IMR-90 (cell line): ENCODE data around the gene EDEM3. TPM values are rescaled to one million over a fixed set of nuclear protein-coding genes. Genes with fewer than 3 reads are reported as not detected.

ENCODE experiments used
- ATAC-seq: fragments of 200-7000 bp; cut with Tn5 transposase; 2 replicates; pipeline ENCODE4 v1.9.1; 2020; ENCODE audit warnings: low read depth, mild to moderate bottlenecking, moderate library complexity
- BruUV-seq: library from RNA; stranded (reverse); fragments of 400-500 nt; replicated peaks from 2 replicates; lab custom pipeline; 2021; lab: Mats Ljungman, UMichigan
- CTCF ChIA-PET: fragments of 300-600 bp; formaldehyde crosslinking; extraction: SDS; loops from one replicate; lab custom pipeline; 2021; ENCODE audit warnings: antibody characterized with exemption; lab: Yijun Ruan, JAX
- POLR2A ChIA-PET: fragments of 300-600 bp; sonication (Branson Sonifier 250); formaldehyde crosslinking; loops from one replicate; lab custom pipeline; 2022; ENCODE audit warnings: antibody characterized with exemption; ENCODE audit not compliant: unreplicated experiment; lab: Charles Lee
- DNase-seq: peaks from one replicate; pipeline ENCODE4 v3.0.0; 2013
- H2AFZ ChIP-seq: replicated peaks from 2 replicates; pipeline ENCODE3; 2013; ENCODE audit warnings: low read length, mild to moderate bottlenecking; ENCODE audit not compliant: poor library complexity
- H2AK5ac ChIP-seq: 2 replicates; pipeline ENCODE4 v1.6.1; 2013; ENCODE audit warnings: low read depth, low read length, inconsistent platforms
- H2AK9ac ChIP-seq: replicated peaks from 2 replicates; pipeline ENCODE3; 2013; ENCODE audit warnings: mild to moderate bottlenecking, low read depth, low read length, moderate library complexity; ENCODE audit not compliant: poor library complexity
- H2BK120ac ChIP-seq: 2 replicates; pipeline ENCODE4 v1.6.1; 2013; ENCODE audit warnings: low read depth, low read length, inconsistent platforms
- H2BK15ac ChIP-seq: 3 replicates; pipeline ENCODE4 v1.6.1; 2013; ENCODE audit warnings: low read depth, low read length, inconsistent platforms
- H2BK20ac ChIP-seq: 2 replicates; pipeline ENCODE4 v1.6.1; 2013; ENCODE audit warnings: low read depth, mild to moderate bottlenecking, inconsistent platforms, low read length, moderate library complexity
- H2BK5ac ChIP-seq: 2 replicates; pipeline ENCODE4 v1.6.1; 2013; ENCODE audit warnings: mild to moderate bottlenecking, low read depth, low read length, inconsistent platforms; ENCODE audit not compliant: poor library complexity, severe bottlenecking
- H3K14ac ChIP-seq: replicated peaks from 2 replicates; pipeline ENCODE4 v1.6.1; 2013; ENCODE audit warnings: low read depth, low read length, inconsistent platforms
- H3K18ac ChIP-seq: 2 replicates; pipeline ENCODE4 v1.6.1; 2013; ENCODE audit warnings: low read depth, low read length, control low read depth
- H3K23ac ChIP-seq: 2 replicates; pipeline ENCODE4 v1.6.1; 2013; ENCODE audit warnings: low read depth, low read length, inconsistent platforms
- H3K27ac ChIP-seq: 2 replicates; pipeline ENCODE4 v1.5.1; 2013; ENCODE audit warnings: mild to moderate bottlenecking, control low read depth, low read length; ENCODE audit not compliant: insufficient read depth
- H3K27me3 ChIP-seq: 2 replicates; pipeline ENCODE4 v1.6.1; 2013; ENCODE audit warnings: low read length; ENCODE audit not compliant: control insufficient read depth, insufficient read depth
- H3K36me3 ChIP-seq: 2 replicates; pipeline ENCODE4 v1.6.1; 2013; ENCODE audit warnings: low read length, mixed read lengths; ENCODE audit not compliant: control insufficient read depth, insufficient read depth
- H3K4ac ChIP-seq: 2 replicates; pipeline ENCODE4 v1.6.1; 2013; ENCODE audit warnings: low read depth, low read length, inconsistent platforms
- H3K4me1 ChIP-seq: 2 replicates; pipeline ENCODE4 v1.6.1; 2013; ENCODE audit warnings: low read length, mixed read lengths; ENCODE audit not compliant: control insufficient read depth, insufficient read depth
- H3K4me2 ChIP-seq: 2 replicates; pipeline ENCODE4 v1.6.1; 2013; ENCODE audit warnings: low read depth, mild to moderate bottlenecking, control low read depth, low read length, moderate library complexity
- H3K4me3 ChIP-seq: 2 replicates; pipeline ENCODE4 v1.5.1; 2013; ENCODE audit warnings: low read depth, mild to moderate bottlenecking, control low read depth, low read length, moderate library complexity; ENCODE audit not compliant: insufficient read depth
- H3K56ac ChIP-seq: 2 replicates; pipeline ENCODE4 v1.6.1; 2013; ENCODE audit warnings: low read length, inconsistent platforms; ENCODE audit not compliant: insufficient read depth; ENCODE audit errors: extremely low read depth
- H3K79me1 ChIP-seq, 2 experiments: 2 replicates each; pipeline ENCODE4 v1.6.1; 2013; ENCODE audit warnings: low read length in 2 of 2, inconsistent platforms in 1 of 2, low read depth in 1 of 2
- H3K9ac ChIP-seq: 2 replicates; pipeline ENCODE4 v1.6.1; 2013; ENCODE audit warnings: low read depth, low read length, control low read depth
- H3K9me1 ChIP-seq: 2 replicates; pipeline ENCODE4 v1.6.1; 2013; ENCODE audit warnings: low read length, inconsistent platforms; ENCODE audit not compliant: insufficient read depth
- H3K9me3 ChIP-seq: 2 replicates; pipeline ENCODE4 v1.6.1; 2013; ENCODE audit warnings: low read length; ENCODE audit not compliant: control insufficient read depth, insufficient read depth
- H4K20me1 ChIP-seq: 2 replicates; pipeline ENCODE4 v1.6.1; 2013; ENCODE audit warnings: low read length, inconsistent platforms; ENCODE audit not compliant: insufficient read depth
- H4K5ac ChIP-seq: 2 replicates; pipeline ENCODE4 v1.6.1; 2013; ENCODE audit warnings: mild to moderate bottlenecking, low read depth, low read length, control low read depth
- H4K8ac ChIP-seq, 2 experiments: 2 replicates each; pipeline ENCODE4 v1.6.1; 2013; ENCODE audit warnings: low read depth in 2 of 2, low read length in 2 of 2, control low read depth in 1 of 2, inconsistent platforms in 1 of 2
- H4K91ac ChIP-seq: 2 replicates; pipeline ENCODE4 v1.6.1; 2013; ENCODE audit warnings: low read depth, low read length, inconsistent platforms; ENCODE audit not compliant: insufficient read depth
- CEBPB ChIP-seq: IDR thresholded peaks from 2 replicates; pipeline ENCODE4 v1.6.1; 2012; ENCODE audit warnings: low read depth, low read length, improper control_type of control experiment
- CHD1 ChIP-seq: IDR thresholded peaks from 2 replicates; pipeline ENCODE4 v1.6.1; 2012; ENCODE audit warnings: low read depth, low read length, improper control_type of control experiment
- FOS ChIP-seq: fragments of 150-350 bp; IDR thresholded peaks from 2 replicates; pipeline ENCODE4 v1.6.1; 2016; ENCODE audit warnings: low read depth, low read length
- MXI1 ChIP-seq: IDR thresholded peaks from 2 replicates; pipeline ENCODE4 v1.6.1; 2012; ENCODE audit warnings: low read depth, mild to moderate bottlenecking, low read length, moderate library complexity, borderline replicate concordance
- POLR2A ChIP-seq: IDR thresholded peaks from 2 replicates; pipeline ENCODE4 v1.6.1; 2012; ENCODE audit warnings: mild to moderate bottlenecking, low read depth, low read length
- RAD21 ChIP-seq: IDR thresholded peaks from 2 replicates; pipeline ENCODE4 v1.6.1; 2012; ENCODE audit warnings: low read length, improper control_type of control experiment
- RFX5 ChIP-seq: IDR thresholded peaks from 2 replicates; pipeline ENCODE4 v1.8.0; 2012; ENCODE audit warnings: low read depth, mild to moderate bottlenecking, low read length, moderate library complexity
- SMC3 ChIP-seq: fragments of 150-350 bp; IDR thresholded peaks from 2 replicates; pipeline ENCODE4 v1.6.1; 2016; ENCODE audit warnings: low read depth, mild to moderate bottlenecking, antibody characterized with exemption, low read length, moderate library complexity
- USF2 ChIP-seq: fragments of 150-350 bp; IDR thresholded peaks from 2 replicates; pipeline ENCODE4 v1.6.1; 2017; ENCODE audit warnings: mild to moderate bottlenecking, antibody characterized with exemption, low read length, low read depth
- WGBS, 2 experiments: methylation state at CpG; one replicate each; pipeline versions ENCODE4 v1.1.5 to v1.1.7; 2013; ENCODE audit warnings: missing lambda C conversion rate in 2 of 2; ENCODE audit not compliant: insufficient read length in 1 of 2; ENCODE audit errors: extremely low coverage in 2 of 2; 5-methylcytosine and 5-hydroxymethylcytosine counted together
- dilution Hi-C: fragments of 300-500 bp; cut with HindIII; formaldehyde crosslinking; loops from one replicate; pipeline ENCODE4 v1.14.3; 2018; ENCODE audit warnings: low sequenced_read_pairs; ENCODE audit not compliant: unreplicated experiment
- in situ Hi-C: fragments of 300-500 bp; cut with MboI; formaldehyde crosslinking; loops from 3 replicates; pipeline ENCODE4 v1.14.3; 2019; ENCODE audit warnings: low sequenced_read_pairs, inconsistent platforms, mixed read lengths
- intact Hi-C: fragments of 100-400 bp; cut with micrococcal nuclease; formaldehyde crosslinking; loops from 2 replicates; pipeline ENCODE4 v1.10.0; 2022
- polyA plus RNA-seq, 3 experiments: library from polyadenylated mRNA; depleted of rRNA; stranded (reverse); fragments of >200 nt; gene quantifications; 2 replicates each; pipeline ENCODE4 v1.2.3, GENCODE V29; 2012; ENCODE audit warnings: low replicate concordance in 1 of 3
- total RNA-seq: library from RNA; depleted of rRNA; stranded (reverse); fragments of >200 nt; gene quantifications from 2 replicates; pipeline ENCODE4 v1.2.3, GENCODE V29; 2012
- TF ChIP-seq, protein P1 (sequence below): conservative IDR thresholded peaks from 2 replicates; pipeline ENCODE4 v1.5.1; 2012; ENCODE audit warnings: mild to moderate bottlenecking, low read depth, low read length, improper control_type of control experiment

The EDEM3 gene
- total and polyA plus RNA-seq, 2 of the 4 experiments (the other 2 are of a cell fraction), result 17.5 to 29.9 TPM

- Histone ChIP-seq H3K9me1 (peaks cover 14% of the 10 kb centered on the region), H4K20me1 (no peaks in the 10 kb centered on the region; the same call in 1 of the 2 replicates), H3K14ac (0 out of 2 replicates have a peak overlapping the region, but pooled peaks have one; percentile 19), H3K18ac (no peak overlapping the region), H2BK20ac (no peak overlapping the region), H2BK5ac (no peak overlapping the region), H3K27me3 (no peaks in the 10 kb centered on the region), H3K4me1 (peaks cover 7% of the 10 kb centered on the region), H4K91ac (no peak overlapping the region), H3K79me1 (no peaks in the 10 kb centered on the region), H3K56ac (no peak overlapping the region), H2AK5ac (no peak overlapping the region), H3K9me3 (no peaks in the 10 kb centered on the region), H3K23ac (no peak overlapping the region), H3K36me3 (peaks cover 1% of the 10 kb centered on the region; the same call in 1 of the 2 replicates), H2AFZ (no peak overlapping the region), H3K27ac (no peak overlapping the region), H2BK15ac (no peak overlapping the region), H4K5ac (no peak overlapping the region), H2AK9ac (no peak overlapping the region), H3K4me2 (no peak overlapping the region), H2BK120ac (no peak overlapping the region), H3K9ac (no peak overlapping the region), H3K4me3 (no peak overlapping the region), H4K8ac (no peak overlapping the region), H3K4ac (no peak overlapping the region)
- BruUV-seq, result no TSS peak
- no peak for DNase-seq
- in situ Hi-C loops, result loop anchor here (10.0 to 25.0 kb wide), 2 partner anchors 361 to 883 kb away; no protein-coding TSS in a partner anchor
- CTCF ChIA-PET, result interaction anchor here (2.1 kb wide), 2 partner anchors 177 to 366 kb away, joined by 9 to 21 read pairs; no protein-coding TSS in a partner anchor
- dilution Hi-C loops, result loop anchor here (25.0 kb wide), 1 partner anchor 183 kb away; no protein-coding TSS in a partner anchor
- no CpG with 5 or more reads among the region's 3 CpGs for WGBS, 2 experiments
- intact Hi-C loops, result loop anchor here (10.0 kb wide), 1 partner anchor 871 kb away; no protein-coding TSS in a partner anchor
- no peak for ATAC-seq
- TF ChIP-seq RFX5, result no peak
- TF ChIP-seq SMC3, result no peak
- TF ChIP-seq, protein P1, sequence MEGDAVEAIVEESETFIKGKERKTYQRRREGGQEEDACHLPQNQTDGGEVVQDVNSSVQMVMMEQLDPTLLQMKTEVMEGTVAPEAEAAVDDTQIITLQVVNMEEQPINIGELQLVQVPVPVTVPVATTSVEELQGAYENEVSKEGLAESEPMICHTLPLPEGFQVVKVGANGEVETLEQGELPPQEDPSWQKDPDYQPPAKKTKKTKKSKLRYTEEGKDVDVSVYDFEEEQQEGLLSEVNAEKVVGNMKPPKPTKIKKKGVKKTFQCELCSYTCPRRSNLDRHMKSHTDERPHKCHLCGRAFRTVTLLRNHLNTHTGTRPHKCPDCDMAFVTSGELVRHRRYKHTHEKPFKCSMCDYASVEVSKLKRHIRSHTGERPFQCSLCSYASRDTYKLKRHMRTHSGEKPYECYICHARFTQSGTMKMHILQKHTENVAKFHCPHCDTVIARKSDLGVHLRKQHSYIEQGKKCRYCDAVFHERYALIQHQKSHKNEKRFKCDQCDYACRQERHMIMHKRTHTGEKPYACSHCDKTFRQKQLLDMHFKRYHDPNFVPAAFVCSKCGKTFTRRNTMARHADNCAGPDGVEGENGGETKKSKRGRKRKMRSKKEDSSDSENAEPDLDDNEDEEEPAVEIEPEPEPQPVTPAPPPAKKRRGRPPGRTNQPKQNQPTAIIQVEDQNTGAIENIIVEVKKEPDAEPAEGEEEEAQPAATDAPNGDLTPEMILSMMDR, result no peak
- no peak for TF ChIP-seq POLR2A
- no peak for TF ChIP-seq CEBPB
- TF ChIP-seq CHD1, result no peak
- no peak for TF ChIP-seq USF2
- TF ChIP-seq FOS, result no peak
- no peak for TF ChIP-seq MXI1
- no peak for TF ChIP-seq RAD21
- POLR2A ChIA-PET, result no interaction called here
Measured at GRCh38 chr1:184804220-184804619, 49.6 kb upstream of the EDEM3 start.
